SK-N-SH (cell line): ENCODE results near the gene MEPCE. TPM values are rescaled to one million over a fixed set of nuclear protein-coding genes. Genes with fewer than 3 reads are reported as not detected.
A peak's percentile ranks its signal among the peaks of the same experiment; 100 is the strongest.

ENCODE experiments used
- CTCF ChIA-PET: fragments of 300-600, 350-600 bp; formaldehyde crosslinking; extraction: SDS; loops from one replicate; lab custom pipeline; 2021; lab: Yijun Ruan, JAX
- POLR2A ChIA-PET: fragments of 350-600 bp; sonication (Branson Sonifier 250); formaldehyde crosslinking; extraction: SDS; loops from one replicate; lab custom pipeline; 2020; ENCODE audit warnings: antibody characterized with exemption, inconsistent platforms; lab: Yijun Ruan, JAX
- DNase-seq: peaks from one replicate; pipeline ENCODE4 v3.0.0; 2012
- H2AFZ ChIP-seq: fragments of 200-600 bp; sonication (generic); 2 replicates; pipeline ENCODE4 v1.8.1; 2016; ENCODE audit warnings: antibody characterized with exemption, mild to moderate bottlenecking, low read depth
- H3F3A ChIP-seq: fragments of 200-600 bp; sonication (generic); replicated peaks from 2 replicates; pipeline ENCODE3; 2016; ENCODE audit warnings: antibody characterized with exemption, mild to moderate bottlenecking; ENCODE audit not compliant: insufficient read depth
- H3K27ac ChIP-seq, 2 experiments: fragments of 200-500 bp in 1 of 2; fragments of 200-600 bp in 1 of 2; sonication (Bioruptor generic) in 1 of 2; sonication (generic), shearing (Covaris generic) in 1 of 2; 2 replicates each; pipeline versions ENCODE4 v1.5.1 to v1.6.1; 2014 to 2016; ENCODE audit warnings: low read depth in 2 of 2, inconsistent platforms in 1 of 2, low read length in 1 of 2, mild to moderate bottlenecking in 1 of 2, mixed read lengths in 1 of 2
- H3K27me3 ChIP-seq: fragments of 200-600 bp; sonication (generic), shearing (Covaris generic); 2 replicates; pipeline ENCODE4 v1.6.1; 2016; ENCODE audit warnings: mixed run types; ENCODE audit not compliant: insufficient read depth
- H3K36me3 ChIP-seq, 2 experiments: fragments of 200-500 bp in 1 of 2; fragments of 200-600 bp in 1 of 2; sonication (Bioruptor generic) in 1 of 2; sonication (generic) in 1 of 2; replicated peaks in 1 of 2; 2 replicates each; pipeline versions ENCODE3 to v1.5.1; 2014 to 2016; ENCODE audit warnings: low read length in 1 of 2, mild to moderate bottlenecking in 1 of 2; ENCODE audit not compliant: insufficient read depth in 2 of 2, control insufficient read depth in 1 of 2
- H3K4me1 ChIP-seq, 2 experiments: fragments of 200-500 bp in 1 of 2; fragments of 200-600 bp in 1 of 2; sonication (Bioruptor generic) in 1 of 2; sonication (generic), shearing (Covaris generic) in 1 of 2; 2 replicates each; pipeline versions ENCODE4 v1.5.1 to v1.6.1; 2014 to 2016; ENCODE audit warnings: low read depth in 1 of 2, low read length in 1 of 2, mixed run types in 1 of 2; ENCODE audit not compliant: insufficient read depth in 2 of 2, control insufficient read depth in 1 of 2
- H3K4me2 ChIP-seq: fragments of 200-600 bp; sonication (generic), shearing (Covaris generic); 2 replicates; pipeline ENCODE4 v1.6.1; 2017; ENCODE audit warnings: mixed run types
- H3K4me3 ChIP-seq, 2 experiments: fragments of 200-500 bp in 1 of 2; fragments of 200-600 bp in 1 of 2; sonication (Bioruptor generic) in 1 of 2; sonication (generic), shearing (Covaris generic) in 1 of 2; 2 replicates each; pipeline versions ENCODE4 v1.5.1 to v1.8.1; 2014 to 2016; ENCODE audit warnings: low read depth in 2 of 2, inconsistent platforms in 1 of 2, low read length in 1 of 2, mild to moderate bottlenecking in 1 of 2, mixed read lengths in 1 of 2, moderate library complexity in 1 of 2
- H3K79me2 ChIP-seq: fragments of 200-600 bp; sonication (generic); 2 replicates; pipeline ENCODE4 v1.8.1; 2017; ENCODE audit warnings: mild to moderate bottlenecking; ENCODE audit not compliant: insufficient read depth
- H3K9ac ChIP-seq: fragments of 200-600 bp; sonication (generic); 2 replicates; pipeline ENCODE4 v1.6.1; 2017; ENCODE audit warnings: mixed run types
- H3K9me2 ChIP-seq: fragments of 200-600 bp; sonication (generic); 2 replicates; pipeline ENCODE4 v1.6.1; 2017; ENCODE audit warnings: mixed run types
- H3K9me3 ChIP-seq: fragments of 200-600 bp; sonication (generic); 2 replicates; pipeline ENCODE4 v1.6.1; 2017; ENCODE audit warnings: mixed run types, mild to moderate bottlenecking, moderate library complexity
- H4K20me1 ChIP-seq: fragments of 200-600 bp; sonication (generic); 2 replicates; pipeline ENCODE4 v1.6.1; 2017; ENCODE audit warnings: mild to moderate bottlenecking, mixed run types; ENCODE audit not compliant: insufficient read depth
- CHD2 ChIP-seq: fragments of 150-350 bp; IDR thresholded peaks from 2 replicates; pipeline ENCODE4 v1.6.1; 2018; ENCODE audit warnings: low read length; ENCODE audit not compliant: partially characterized antibody
- FOXJ3 ChIP-seq: sonication (generic); formaldehyde crosslinking; IDR thresholded peaks from 2 replicates; pipeline ENCODE4 v1.5.1; 2020; ENCODE audit warnings: mild to moderate bottlenecking, missing genetic modification reagents
- NRF1 ChIP-seq: IDR thresholded peaks from 2 replicates; pipeline ENCODE4 v1.6.1; 2012; ENCODE audit warnings: low read depth, mild to moderate bottlenecking, low read length
- POLR2AphosphoS5 ChIP-seq: IDR thresholded peaks from 2 replicates; pipeline ENCODE4 v1.6.1; 2012; ENCODE audit warnings: low read depth, low read length
- RAD21 ChIP-seq: IDR thresholded peaks from 2 replicates; pipeline ENCODE4 v1.6.1; 2012; ENCODE audit warnings: mild to moderate bottlenecking, low read length
- RCOR1 ChIP-seq: fragments of 150-350 bp; IDR thresholded peaks from 2 replicates; pipeline ENCODE4 v1.6.1; 2017; ENCODE audit warnings: antibody characterized with exemption, low read length
- SMC3 ChIP-seq: IDR thresholded peaks from 2 replicates; pipeline ENCODE4 v1.6.1; 2012; ENCODE audit warnings: low read depth, low read length, improper control_type of control experiment
- WGBS: methylation state at CpG from one replicate; pipeline ENCODE4 v1.1.6; 2017; ENCODE audit warnings: low lambda C conversion rate; 5-methylcytosine and 5-hydroxymethylcytosine counted together
- polyA plus RNA-seq, 3 experiments: library from polyadenylated mRNA; depleted of rRNA; stranded (reverse); fragments of >200 nt; gene quantifications; 2 replicates each; pipeline ENCODE4 v1.2.3, GENCODE V29; 2012
- TF ChIP-seq, protein P1 (sequence below): IDR thresholded peaks from 2 replicates; pipeline ENCODE4 v1.4.0; 2012; ENCODE audit warnings: low read depth, borderline replicate concordance
- TF ChIP-seq, protein P2 (sequence below): fragments of 200-600 bp; sonication (generic); IDR thresholded peaks from 2 replicates; pipeline ENCODE4 v1.6.1; 2017; ENCODE audit warnings: antibody characterized with exemption, mild to moderate bottlenecking, moderate library complexity

MEPCE gene
- polyA plus RNA-seq, 1 of the 3 experiments (the other 2 are of a cell fraction): 20.2 TPM

DNA sequence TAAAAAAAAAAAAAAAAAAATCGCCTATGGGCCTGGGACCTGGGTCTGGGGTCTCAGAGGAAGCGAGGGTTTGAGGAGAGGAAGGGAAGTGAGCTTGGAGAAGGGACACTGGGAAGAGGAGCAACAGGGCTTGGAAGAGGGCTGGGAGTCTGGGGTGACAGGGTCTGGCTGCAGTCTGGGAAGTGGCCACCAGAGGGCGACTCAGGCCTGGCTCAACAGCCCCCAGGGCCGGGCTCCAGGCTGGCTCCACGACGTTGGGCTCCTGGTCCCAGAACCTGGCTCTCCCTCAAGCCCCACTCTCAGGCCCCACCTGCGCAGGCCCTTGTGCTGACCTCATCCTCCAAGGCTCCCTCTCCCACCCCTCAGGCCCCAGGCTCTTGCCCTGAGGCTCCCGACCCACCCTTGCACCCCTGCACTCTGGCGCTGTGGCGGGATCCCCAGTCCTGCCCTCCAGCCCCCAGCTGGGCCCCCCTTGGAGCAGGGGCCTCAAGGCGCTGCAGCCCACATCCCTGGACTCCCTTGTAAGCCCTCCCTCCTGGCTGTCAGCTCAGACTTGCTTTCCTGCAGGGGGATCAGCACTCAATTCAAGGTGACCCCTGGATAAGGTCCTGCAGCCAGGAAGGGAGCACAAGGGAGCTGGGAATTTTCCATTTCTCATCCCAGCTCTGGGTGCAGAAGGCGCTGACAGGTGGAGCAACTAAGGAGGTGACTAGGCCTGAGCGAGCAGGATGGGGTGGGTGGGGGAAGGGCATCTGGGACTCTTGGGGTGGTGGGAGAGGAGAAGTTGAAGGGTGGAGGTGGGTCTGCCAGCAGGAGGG, 39.8 kb downstream of the MEPCE start:
- POLR2A ChIA-PET: interaction anchor here (0.7 to 2.6 kb wide), 4 partner anchors 9 to 117 kb away, joined by 3 to 10 read pairs (median 4); partner anchors contain the start of genes FBXO24, LRCH4 and TSC22D4

DNA sequence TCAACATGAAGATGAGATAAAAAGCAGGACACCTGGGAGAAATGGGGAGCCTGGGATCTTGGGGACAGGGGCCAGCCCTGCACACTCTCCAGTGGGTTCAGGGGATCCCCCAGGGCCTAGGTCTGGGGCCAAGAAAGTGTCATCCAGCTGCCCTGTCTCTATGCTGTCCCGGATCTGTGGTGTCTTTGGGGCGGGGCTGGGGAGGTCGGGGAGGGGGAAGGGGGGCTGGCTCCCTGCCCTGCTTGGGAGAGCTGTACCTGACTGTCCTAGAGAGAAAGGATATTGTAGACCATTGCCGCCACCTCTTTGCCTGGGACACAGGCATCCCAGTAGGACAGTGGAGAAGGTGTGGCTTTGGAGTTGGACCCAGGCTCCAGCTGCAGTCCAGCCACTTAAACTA, 41.4 kb downstream of the MEPCE start:
- Histone ChIP-seq H3K27ac (no peak overlapping the region), H3K4me2 (no peak overlapping the region), H3K9me3 (no peaks in the 10 kb centered on the region), H3K9me2 (no peaks in the 10 kb centered on the region), H3K9ac (no peak overlapping the region), H4K20me1 (no peaks in the 10 kb centered on the region), H3K4me3 (no peak overlapping the region), H3K4me1 (peaks cover 0 to 16% of the 10 kb centered on the region in 2 experiments; a peak in 2 of 4 replicates), H2AFZ (no peak overlapping the region), H3K27me3 (no peaks in the 10 kb centered on the region), H3K36me3 (peaks cover 5 to 18% of the 10 kb centered on the region in 2 experiments), H3F3A (peaks cover 4% of the 10 kb centered on the region)
- peak; percentile 27 for DNase-seq
- 100% methylated on average over 1 of the region's 4 CpGs for WGBS
- CTCF ChIA-PET: interaction anchor here (0.9 to 11.9 kb wide), 9 partner anchors 9 to 220 kb away, joined by 3 to 398 read pairs (median 22); partner anchors contain the start of genes FBXO24, LRCH4, MOSPD3 and NYAP1
- POLR2A ChIA-PET: no interaction called here
- TF ChIP-seq, protein P1, sequence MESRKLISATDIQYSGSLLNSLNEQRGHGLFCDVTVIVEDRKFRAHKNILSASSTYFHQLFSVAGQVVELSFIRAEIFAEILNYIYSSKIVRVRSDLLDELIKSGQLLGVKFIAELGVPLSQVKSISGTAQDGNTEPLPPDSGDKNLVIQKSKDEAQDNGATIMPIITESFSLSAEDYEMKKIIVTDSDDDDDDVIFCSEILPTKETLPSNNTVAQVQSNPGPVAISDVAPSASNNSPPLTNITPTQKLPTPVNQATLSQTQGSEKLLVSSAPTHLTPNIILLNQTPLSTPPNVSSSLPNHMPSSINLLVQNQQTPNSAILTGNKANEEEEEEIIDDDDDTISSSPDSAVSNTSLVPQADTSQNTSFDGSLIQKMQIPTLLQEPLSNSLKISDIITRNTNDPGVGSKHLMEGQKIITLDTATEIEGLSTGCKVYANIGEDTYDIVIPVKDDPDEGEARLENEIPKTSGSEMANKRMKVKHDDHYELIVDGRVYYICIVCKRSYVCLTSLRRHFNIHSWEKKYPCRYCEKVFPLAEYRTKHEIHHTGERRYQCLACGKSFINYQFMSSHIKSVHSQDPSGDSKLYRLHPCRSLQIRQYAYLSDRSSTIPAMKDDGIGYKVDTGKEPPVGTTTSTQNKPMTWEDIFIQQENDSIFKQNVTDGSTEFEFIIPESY: no peak
- TF ChIP-seq, all 33 proteins: peak for 0
- peaks cover 12% of the 10 kb centered on the region for H3K79me2 ChIP-seq

More for the DNA sequence above, 39.8 kb downstream of the MEPCE start:
- Histone ChIP-seq H3K79me2 (no peaks in the 10 kb centered on the region), H2AFZ (no peak overlapping the region), H3K4me1 (peaks cover 3 to 15% of the 10 kb centered on the region in 2 experiments; a peak in 3 of 4 replicates), H3K9me2 (no peaks in the 10 kb centered on the region), H3F3A (peaks cover 9% of the 10 kb centered on the region), H3K4me3 (no peak overlapping the region; a peak in 1 of 4 replicates), H3K9me3 (no peaks in the 10 kb centered on the region), H3K36me3 (peaks cover 5 to 17% of the 10 kb centered on the region in 2 experiments), H4K20me1 (no peaks in the 10 kb centered on the region), H3K27me3 (no peaks in the 10 kb centered on the region), H3K9ac (no peak overlapping the region), H3K27ac (no peak overlapping the region; a peak in 1 of 4 replicates), H3K4me2 (no peak overlapping the region; the same call in 1 of the 2 replicates)
- TF ChIP-seq SMC3 (peak; percentile 96), POLR2AphosphoS5 (no peak), RCOR1 (peak; percentile 67), RAD21 (peak; percentile 97), NRF1 (peak; percentile 33; the same call in 1 of the 2 replicates), CHD2 (peak; percentile 57), FOXJ3 (CRISPR knock-in tag) (no peak)
- TF ChIP-seq, protein P2, sequence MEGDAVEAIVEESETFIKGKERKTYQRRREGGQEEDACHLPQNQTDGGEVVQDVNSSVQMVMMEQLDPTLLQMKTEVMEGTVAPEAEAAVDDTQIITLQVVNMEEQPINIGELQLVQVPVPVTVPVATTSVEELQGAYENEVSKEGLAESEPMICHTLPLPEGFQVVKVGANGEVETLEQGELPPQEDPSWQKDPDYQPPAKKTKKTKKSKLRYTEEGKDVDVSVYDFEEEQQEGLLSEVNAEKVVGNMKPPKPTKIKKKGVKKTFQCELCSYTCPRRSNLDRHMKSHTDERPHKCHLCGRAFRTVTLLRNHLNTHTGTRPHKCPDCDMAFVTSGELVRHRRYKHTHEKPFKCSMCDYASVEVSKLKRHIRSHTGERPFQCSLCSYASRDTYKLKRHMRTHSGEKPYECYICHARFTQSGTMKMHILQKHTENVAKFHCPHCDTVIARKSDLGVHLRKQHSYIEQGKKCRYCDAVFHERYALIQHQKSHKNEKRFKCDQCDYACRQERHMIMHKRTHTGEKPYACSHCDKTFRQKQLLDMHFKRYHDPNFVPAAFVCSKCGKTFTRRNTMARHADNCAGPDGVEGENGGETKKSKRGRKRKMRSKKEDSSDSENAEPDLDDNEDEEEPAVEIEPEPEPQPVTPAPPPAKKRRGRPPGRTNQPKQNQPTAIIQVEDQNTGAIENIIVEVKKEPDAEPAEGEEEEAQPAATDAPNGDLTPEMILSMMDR: peak; percentile 98
- CTCF ChIA-PET: interaction anchor here (0.5 to 11.9 kb wide), 54 partner anchors 9 to 1733 kb away, joined by 3 to 398 read pairs (median 4); partner anchors contain the start of genes ACTL6B, AGFG2, FBXO24 and LRCH4
- peak; percentile 98 for DNase-seq
- WGBS: 34% methylated on average over 12 of the region's 13 CpGs
